ENCODE data around the gene NDUFAB1.
"Not testable (repeated sequence)": the region's sequence is repeated elsewhere in the genome, so short reads cannot be mapped to it uniquely, and the experiment has no call there.

The NDUFAB1 gene

DNA sequence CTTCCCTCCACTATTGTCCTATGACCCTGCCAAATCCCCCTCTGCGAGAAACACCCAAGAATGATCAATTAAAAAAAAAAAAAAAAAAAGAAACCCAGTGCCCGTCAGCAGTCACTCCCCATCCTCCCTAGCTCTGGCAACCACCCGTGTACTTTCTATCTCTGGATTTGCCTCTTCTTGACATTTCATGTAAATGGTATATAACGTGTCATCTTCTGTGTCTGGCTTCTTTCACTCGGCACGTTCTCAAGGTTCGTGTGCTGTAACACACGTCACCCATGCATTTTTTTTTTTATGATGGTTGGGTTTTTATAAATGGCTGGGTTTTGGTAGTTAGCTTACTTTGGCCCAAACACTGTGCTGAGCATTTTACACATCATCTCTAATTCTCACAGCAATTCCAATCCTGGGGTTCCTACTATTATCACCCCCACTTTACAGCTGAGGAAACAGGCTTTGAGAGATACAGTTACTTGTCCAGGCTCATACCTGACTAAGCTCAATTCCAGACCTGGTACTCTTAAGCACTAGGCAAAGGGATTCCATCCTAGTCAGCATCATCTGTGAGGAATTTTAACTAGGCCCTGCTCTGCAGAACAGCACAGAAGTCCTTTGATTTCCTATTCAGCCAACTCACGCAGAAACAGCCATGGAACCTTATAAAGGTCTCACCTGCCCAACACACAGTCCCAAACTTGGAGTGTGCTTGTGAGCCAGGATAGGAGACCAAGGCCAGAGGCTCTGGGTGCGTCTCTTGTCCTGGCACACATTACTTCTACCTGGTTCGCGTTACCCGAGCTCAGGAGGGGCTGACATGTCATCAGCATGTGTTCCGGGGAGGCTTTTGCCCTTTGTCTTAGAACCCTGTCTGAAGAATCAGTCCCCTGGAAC is 11.7 kb downstream of the NDUFAB1 start:
- DNase-seq (ENCODE audit: low read depth, low spot score): peak; percentile 23

DNA sequence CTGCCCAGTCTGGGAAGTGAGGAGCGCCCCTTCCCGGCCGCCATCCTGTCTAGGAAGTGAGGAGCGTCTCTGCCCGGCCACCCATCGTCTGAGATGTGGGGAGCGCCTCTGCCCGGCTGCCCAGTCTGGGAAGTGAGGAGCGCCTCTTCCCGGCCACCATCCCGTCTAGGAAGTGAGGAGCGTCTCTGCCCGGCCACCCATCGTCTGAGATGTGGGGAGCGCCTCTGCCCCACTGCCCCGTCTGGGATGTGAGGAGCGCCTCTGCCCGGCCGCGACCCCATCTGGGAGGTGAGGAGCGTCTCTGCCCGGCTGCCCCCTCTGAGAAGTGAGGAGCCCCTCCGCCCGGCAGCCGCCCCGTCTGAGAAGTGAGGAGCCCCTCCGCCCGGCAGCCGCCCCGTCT is 12.8 kb downstream of the NDUFAB1 start:
- not testable (repeated sequence) for DNase-seq (ENCODE audit: low read depth, low spot score)

DNA sequence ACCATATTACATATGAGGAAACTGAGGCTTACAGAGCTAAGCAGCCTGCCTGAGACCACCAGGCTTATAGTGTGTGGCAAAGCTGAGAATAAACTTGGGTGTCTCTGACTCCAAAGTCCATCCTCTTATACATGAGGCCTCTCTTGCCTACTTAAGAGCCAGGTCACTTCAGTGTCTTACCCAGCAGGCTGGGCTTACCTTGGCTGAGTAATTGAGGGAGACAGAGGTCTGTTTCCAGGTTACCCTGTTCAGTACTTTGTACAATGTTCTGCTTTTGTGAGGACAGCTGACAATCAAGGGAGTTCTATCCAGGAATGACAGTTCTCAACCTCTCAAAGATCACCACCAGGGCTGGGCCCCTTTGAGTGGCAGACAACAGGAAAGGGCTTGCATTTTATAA is 14.4 kb downstream of the NDUFAB1 start:
- DNase-seq (ENCODE audit: low read depth, low spot score): no peak

DNA sequence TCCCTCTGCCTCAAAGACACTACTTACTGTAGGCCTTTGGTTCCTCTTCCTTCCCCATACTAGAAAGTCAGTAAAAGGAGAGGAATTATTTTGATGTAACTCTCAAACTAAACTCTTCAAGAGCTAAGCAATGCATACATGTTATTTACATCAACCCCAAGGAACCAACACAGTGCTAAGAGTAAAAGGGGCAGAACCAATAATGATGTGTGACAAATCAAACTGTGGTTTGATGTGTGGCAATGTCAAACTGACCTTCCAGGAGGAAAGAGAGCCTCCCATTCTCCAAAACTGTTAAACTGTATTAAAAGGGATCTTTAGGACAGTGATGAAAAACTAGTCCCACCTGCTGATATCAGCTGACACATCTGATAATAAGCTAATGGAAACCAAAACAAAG is 15.7 kb downstream of the NDUFAB1 start:
- DNase-seq (ENCODE audit: low read depth, low spot score): no peak

DNA sequence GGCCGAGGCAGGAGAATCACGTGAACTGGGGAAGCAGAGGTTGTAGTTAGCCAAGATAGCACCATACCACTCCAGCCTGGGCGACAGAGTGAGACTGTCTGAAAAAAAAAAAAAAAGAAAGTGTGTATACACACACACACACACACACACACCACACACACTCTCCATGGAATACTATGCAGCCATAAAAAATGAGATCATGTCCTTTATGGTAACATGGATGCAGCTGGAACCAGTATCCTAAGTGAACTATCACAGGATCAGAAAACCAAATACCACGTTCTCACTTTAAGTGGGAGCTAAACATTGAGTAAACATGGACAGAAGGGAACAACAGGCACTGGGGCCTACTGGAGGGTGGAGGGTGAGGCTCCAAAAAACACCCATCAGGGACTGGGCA is 16.7 kb downstream of the NDUFAB1 start:
- no peak for DNase-seq (ENCODE audit: low read depth, low spot score)

DNA sequence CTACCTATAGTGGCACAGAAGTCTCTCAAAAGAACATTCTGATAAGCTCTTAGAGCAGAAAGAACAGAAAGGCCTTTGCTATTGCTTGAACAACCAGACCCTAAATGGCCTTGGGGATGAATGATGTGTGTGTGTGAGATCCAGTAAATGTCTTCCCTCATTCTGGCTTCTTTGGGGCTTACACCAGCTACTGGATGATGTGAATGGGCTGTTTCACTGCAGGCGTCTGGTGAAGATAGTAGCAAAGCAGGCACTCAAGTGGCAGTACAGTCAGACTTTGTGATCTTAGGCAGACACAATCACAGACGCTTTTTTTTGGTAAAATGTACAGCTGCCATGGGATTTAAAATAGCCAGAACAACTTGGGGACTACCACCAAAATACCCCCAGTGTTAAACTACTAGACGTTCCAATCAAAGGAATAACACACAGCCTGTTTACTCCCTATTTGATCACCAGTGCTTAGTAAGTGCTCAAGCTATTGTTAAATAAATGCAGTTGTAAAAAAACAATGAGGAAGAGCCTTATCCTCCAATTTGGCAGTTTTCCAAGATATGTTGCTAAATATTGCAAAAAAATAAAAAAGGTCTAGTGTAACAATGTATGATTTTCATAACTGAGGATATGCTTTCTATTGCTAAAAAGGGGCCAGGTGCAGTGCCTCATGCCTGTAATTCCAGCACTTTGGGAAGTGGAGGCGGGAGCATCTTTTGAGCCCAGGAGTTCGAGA is 17.9 kb downstream of the NDUFAB1 start:
- DNase-seq (ENCODE audit: low read depth, low spot score): no peak

DNA sequence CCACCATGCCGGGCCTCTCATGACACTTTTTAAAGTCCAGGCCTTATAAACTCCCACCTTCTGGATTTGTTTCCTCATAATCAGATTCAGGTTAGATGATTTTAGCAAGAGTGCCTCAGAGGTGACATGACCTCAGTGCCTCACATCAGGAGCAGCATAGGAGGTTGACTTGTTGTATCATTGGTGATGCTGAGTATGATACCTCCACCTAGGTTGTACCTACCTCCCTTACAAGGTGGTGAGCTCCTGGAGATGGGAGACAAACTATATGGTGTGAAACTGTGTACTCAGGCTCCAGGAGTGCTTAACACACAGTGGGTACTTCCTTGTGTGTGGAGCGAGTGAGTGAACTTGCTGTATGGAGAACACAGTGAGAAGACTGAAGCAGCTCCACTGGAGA is 18.6 kb downstream of the NDUFAB1 start:
- no peak for DNase-seq (ENCODE audit: low read depth, low spot score)

DNA sequence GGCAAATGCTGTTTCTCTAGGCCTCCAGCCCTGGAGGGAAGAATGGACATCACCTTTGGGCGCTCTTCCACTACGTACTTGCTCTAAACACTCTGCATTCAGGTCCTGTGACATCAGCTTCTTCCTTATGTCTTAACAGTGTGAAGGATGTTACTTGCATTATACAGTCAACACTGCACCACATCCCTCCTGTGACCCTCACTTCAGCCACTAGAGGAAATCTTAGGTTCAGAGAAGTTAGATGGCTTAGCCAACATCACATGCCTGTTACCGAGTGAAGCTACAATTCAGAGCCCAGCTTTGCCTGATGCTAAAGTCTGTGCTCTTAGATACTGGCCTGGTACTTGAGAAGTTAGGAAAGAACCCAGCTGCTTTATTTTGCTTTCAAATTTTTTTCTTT is 20.3 kb downstream of the NDUFAB1 start:
- DNase-seq (ENCODE audit: low read depth, low spot score): no peak

DNA sequence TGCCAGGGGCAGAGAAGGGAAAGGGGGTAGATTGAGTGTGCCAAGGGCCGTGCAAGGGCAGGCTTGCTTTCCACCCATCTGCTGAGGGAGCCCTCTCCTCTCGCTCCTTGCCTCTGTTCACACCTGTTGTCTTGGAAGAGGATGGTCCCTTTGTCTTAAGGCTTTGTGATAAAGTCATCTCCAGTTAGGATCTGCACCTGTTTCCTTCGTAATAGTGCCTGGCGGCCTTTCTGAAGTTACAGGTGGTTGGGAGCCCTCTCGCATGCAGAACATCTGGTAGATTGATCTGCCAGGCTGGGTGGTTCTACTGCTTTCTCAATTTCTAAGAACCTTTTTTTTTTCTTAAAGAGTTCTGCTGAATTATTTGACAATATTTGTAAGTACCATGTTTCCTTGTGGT is 22.3 kb downstream of the NDUFAB1 start:
- DNase-seq (ENCODE audit: low read depth, low spot score): no peak

DNA sequence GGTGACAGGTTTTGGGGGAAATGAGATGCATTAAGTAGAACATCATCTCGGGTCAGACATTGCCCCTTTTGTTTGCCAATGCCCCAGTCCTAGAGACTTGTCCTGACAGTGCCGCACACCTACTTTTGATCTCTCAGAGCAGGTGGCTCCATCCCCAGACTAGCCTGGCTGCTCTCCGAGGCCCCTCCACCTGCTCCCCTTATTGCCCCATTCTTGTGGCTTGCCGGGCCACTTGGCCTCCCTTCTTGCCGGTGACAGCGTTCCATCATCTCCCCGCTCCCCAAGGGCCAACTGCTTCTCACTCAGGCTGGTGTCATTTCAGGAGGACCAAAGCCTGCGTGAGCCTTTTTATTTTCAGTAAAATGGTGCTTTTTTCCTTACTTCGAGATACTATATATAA is 23.7 kb downstream of the NDUFAB1 start:
- DNase-seq (ENCODE audit: low read depth, low spot score): no peak

DNA sequence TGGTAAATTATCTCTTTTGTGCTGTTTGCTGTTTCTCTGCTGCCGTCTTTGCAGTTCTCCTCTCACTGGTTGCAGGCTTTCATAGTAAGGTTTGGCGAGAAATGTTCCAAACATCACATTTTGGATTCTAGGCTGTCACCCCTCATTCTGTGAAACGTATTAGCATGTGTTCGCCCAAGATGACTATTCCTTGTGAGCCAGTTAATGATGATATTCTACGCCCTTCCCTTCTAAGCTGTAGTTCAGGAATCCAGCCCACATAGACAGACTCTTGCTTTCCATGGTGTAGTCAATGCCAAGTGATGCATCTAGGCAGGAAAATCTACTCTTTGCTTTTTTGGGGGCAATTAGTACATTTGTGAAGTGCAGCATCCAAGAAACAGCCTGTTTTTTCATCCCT is 24.2 kb downstream of the NDUFAB1 start:
- no peak for DNase-seq (ENCODE audit: low read depth, low spot score)

DNA sequence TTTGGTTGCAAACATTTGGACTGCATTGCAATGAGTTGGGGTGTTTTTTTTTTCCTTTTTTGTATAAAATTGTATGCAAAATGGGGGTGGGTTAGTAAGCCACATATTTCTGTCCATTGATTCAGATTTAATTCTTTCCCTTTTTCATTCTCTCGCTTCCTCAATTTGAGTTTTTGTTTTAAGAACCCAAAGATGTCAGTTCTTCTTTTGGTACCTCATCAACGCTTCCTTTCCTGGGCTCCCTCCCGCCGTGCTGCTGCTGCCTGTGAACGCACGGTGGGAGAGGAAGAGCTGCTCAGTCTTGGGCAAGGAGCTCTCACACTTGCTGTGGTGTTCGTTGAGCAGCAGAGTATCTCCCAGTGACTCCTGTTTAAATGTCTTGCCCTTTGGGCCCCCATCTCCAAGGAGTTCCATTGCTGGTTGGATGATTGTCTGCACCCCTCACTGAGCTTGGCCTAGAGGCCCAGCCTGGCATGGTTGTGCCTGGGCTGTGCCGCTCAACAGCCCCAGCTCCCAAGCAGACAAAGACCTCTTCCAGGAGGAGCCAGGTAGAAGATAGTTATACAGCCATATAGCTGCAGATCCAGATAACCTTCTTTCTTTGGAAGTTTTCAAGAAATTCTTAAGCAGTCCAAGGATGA is 25.0 kb downstream of the NDUFAB1 start:
- no peak for DNase-seq (ENCODE audit: low read depth, low spot score)

DNA sequence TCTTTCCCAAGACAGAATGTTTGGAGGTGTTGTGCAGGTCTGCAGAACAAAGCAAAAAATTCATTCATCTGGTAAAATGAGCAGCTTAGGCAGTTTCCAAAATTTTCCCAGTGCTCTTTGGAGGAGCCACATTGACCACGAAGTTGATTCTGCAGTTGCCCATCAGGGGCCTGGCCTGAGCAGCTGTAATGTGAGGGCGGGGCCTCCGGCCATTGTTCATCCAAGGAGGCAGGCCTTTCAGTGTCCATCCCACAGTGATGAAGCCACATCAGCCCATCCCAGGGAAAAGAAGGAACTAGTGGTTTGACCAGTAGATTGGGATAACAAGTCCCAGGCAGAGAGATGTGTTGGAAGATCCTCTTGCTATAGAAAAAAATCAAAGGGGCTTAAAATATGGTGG is 28.5 kb downstream of the NDUFAB1 start:
- DNase-seq (ENCODE audit: low read depth, low spot score): no peak

DNA sequence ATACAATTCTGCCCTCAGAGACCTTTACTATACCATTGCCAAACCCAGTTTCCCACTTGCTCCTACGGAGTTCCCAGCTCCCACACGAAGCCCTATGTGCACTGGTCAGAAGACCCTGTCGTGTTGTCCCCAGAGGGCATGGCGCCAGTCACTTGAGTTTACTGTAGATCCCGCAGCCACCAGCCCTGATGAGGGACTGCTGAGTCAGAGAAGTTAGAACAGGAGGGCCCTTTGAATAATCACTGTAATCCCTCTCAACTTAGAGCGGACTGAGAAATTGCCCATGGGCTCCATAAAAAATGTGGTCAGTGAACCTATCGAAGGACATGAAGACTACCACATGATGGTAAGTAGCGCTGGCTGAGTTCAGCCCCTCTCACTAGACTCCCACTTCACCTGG is 29.4 kb downstream of the NDUFAB1 start:
- no peak for DNase-seq (ENCODE audit: low read depth, low spot score)

DNA sequence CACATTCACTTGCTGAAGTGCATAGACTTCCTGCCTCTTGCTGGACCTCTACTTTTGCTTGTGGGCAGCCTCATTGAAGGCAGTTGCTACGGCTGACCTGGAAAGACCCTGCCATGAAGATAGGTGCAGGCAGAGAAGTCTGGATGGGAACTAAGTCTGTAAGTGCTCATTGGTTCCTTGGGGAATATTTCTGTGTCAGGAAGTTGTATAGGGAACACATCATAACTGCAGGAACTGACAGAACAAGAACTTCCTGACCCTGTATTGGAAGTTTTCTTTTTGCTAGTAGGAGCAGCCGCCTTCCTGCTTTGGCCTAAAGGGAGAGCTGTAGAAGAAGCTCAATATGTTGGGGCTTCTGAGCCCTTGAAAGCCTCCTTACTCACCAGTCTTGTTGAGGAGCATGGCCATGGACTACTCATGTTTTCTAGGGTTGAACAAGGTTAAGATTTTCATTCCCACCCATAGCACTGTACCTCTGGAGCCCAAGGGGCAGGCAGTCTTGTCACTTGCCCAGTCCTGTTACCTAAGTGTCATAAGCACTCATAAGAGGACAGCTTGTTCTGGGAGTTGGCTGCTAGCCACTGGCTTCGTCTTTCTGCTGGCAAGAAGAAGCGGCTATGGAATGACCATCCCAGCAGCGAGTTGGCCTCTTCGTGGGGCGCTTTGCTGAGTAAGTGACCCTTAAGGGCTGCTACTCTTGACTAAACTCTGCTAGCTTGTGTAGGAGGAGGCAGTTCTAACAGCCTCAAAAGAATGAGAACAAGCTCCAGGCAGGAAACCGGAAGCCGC is 31.3 kb downstream of the NDUFAB1 start:
- DNase-seq (ENCODE audit: low read depth, low spot score): no peak

DNA sequence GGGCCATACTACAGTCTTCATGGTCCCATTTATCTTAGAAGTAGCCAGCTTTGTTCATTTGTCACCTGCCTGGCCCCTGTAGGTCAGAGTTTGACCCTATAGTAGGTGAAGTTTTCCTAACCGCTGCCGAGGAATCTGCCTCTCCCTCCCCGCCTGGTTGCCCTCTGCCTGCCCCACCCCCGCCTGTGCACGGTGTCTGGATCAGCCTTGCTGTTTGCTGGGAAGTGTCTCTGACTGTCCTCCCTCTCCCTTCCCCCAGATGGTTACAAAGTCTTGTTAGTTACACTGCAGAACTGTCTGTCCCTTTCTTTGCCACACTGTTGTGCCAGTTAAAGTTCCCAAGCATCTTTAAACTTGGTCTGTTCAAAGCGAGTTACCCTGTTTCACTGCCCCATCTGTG is 32.9 kb downstream of the NDUFAB1 start:
- DNase-seq (ENCODE audit: low read depth, low spot score): no peak

DNA sequence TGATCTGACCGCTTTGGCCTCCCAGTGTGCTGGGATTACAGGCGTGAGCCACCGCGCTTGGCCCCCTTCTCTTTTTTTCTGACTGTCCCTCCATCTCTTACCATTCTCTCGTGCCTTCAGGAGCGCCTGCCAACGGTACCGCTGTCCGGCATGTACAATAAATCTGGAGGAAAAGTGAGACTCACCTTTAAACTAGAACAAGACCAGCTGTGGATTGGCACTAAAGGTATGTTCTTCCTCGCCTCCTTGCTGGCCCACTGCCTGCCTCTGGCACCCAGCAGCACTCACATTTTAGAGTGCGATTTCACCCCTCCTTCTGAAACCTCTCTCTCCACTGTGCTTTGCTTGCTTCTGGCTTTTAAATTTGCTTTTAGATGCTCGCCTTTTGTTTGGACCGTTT is 33.6 kb downstream of the NDUFAB1 start:
- DNase-seq (ENCODE audit: low read depth, low spot score): no peak

DNA sequence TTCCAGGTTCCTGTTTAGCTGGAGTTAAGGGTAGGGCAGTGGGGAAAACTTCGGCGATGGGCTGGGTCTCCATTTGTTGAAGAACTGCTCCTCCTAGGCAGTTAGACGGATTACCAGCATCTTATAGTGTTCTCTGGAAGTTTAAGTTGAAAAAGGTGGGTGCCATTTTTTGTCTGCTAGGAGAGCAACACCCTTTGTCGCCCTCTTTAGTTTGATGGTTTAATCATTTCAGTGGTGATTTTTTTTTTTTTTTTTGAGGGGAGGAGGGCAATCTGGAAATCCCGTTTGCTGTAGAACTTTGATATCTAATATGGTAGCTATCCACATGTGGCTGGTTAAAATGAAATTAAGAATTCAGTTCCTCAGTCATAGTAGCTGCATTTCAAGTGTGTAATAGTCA is 34.5 kb downstream of the NDUFAB1 start:
- DNase-seq (ENCODE audit: low read depth, low spot score): no peak

DNA sequence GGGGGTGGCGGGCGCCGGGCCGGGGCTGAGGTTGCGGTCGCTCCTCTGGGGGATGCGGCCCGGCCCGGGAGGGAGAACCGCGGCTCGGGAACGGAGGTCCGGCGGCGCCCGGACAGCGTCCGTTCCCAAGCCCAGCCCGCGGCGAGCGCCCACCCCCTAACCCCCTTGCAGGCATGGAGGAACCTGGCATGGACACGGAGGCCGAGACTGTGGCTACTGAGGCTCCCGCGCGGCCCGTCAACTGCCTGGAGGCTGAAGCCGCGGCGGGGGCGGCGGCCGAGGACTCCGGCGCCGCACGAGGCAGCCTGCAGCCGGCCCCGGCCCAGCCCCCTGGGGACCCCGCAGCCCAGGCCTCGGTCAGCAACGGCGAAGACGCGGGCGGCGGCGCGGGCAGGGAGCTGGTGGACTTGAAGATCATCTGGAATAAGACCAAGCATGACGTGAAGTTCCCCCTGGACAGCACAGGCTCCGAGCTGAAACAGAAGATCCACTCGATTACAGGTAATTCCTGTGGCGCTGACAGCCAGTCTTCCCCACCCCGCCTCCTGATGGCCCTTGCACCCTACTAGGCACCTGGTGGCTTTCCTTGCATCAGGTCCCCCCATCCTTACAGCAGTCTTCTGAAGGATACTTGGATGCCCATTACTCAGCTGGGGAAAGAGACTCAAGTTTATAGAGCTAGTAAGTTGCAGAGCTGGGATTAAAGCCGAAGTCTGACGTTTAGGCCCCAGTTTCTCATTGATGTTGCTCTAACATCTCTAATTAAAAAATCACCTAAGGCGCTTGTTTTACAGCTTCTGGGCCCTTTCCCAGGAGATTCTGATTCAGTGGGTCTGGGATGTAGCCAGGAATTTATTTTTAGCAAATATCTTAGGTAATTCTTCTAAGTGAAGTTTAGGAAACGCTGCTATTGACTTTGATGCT is 38.1 kb downstream of the NDUFAB1 start:
- peak; percentile 33 for DNase-seq (ENCODE audit: low read depth, low spot score)

DNA sequence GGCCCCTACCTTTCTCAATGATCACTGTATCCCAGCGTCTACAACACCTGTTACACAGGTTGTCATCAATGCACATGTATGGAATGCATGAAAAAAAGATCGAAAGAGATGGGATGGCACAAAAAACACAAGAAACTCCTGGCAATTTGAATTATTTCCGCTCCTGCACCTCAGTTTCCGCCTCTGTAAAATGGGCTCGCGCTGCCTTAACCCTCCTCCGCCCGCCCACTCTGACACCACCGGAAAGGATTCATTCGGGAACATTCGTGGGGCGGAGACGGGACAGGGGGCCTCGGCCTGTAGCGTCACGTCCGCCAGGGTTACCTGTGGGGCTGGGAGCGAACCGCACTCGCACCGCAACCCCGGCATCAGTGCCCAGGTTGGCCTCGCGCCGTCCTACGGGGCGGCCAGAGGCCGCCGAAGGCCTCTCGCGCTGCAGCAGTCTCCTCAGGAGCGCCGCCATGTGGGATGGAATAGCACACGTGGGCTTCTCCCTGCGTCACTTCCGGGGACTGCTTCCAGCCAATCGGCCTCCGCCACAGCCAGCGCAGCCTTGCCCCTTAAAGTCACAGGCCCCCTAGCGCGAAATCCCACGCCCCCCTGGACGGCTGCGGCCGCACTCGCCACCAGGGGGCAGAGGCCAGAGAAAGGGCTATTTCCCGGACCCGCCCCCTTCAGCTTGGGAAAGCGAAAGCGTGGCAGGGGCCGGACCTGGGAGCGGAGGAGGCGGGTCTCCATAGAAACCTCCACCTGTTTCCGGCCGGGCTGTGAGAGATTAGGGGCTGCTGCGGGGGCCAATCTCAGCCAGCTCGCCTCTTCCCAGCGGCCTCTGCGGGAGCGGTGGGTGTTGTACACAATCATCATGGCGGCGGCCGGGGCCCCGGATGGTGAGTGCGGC is 39.0 kb downstream of the NDUFAB1 start, which contains the start of the genes EARS2 and UBFD1:
Gene EARS2, minus strand, starts transcription at position 470 of the 898 bp plus-strand sequence. Its CDS starts 7 bp downstream, at position 463.
Gene UBFD1, plus strand, starts transcription at position 847 of the 898 bp plus-strand sequence. Its CDS starts 16 bp downstream, at position 863.
- DNase-seq (ENCODE audit: low read depth, low spot score): peak; percentile 99
